HPDE6-E6E7 (cell line): Measurements from ENCODE around the gene CAP1.
"Not testable (repeated sequence)": the region's sequence is repeated elsewhere in the genome, so short reads cannot be mapped to it uniquely, and the experiment has no call there.

Source experiments
- DNase-seq: peaks from one replicate; pipeline ENCODE4 v3.0.0; 2011; ENCODE audit warnings: missing footprints; ENCODE audit errors: extremely low spot score

The CAP1 gene

DNA sequence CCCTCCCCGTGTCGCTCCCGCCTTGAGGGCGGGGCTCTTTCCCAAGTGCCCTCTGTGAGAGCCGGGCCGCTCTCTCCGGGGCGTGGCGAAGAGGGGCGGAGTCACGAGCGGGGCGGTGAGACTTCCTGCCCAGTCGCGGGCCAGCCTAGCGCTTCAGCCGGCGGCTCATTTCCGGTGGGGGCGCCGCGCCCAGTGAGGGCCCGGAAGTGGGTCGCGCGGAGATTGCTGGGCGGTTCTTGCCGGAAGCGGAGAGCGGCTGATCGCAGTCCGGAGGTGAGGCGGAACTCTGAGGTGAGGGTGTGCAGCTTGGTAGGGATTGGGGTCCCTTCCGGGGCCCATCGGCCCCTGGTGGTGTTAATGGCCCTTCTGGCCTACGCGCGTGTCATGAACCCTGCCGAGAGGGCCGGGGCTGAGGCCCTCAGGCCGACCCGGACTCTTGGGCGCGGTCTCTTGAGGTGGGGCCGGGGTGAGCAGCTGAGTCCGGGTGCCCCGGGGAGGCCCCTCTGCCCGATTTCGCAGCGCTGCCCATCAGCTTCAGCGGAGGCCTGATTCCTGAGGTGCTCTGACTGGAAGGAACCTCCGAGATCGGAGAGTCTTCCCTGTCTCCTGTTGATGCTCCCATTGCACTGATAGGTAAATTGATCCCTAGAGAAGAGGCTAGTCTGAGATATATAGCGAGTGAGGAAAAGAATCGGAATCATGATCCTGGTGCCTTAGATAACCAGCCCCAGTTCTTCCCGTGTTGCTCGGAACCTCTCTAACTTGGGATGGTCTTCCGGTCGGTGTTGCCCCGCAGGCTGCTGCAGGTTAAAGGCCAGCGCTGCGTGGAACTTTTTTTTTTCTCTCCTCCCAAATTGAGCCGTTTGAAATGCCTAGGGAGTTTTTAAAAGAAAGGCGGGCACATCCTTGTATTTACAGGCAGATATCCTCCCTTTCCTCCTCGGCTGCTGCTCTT, at the start of gene CAP1:
CAP1 (plus strand) TSS at position 219 of the 955 bp plus-strand sequence. CDS start 18,618 bp downstream, outside the sequence.
- DNase-seq, result peak; percentile 94

GRCh38 chr1:39992234-39992633, 48.3 kb upstream of the CAP1 start:
- DNase-seq, result no peak

DNA sequence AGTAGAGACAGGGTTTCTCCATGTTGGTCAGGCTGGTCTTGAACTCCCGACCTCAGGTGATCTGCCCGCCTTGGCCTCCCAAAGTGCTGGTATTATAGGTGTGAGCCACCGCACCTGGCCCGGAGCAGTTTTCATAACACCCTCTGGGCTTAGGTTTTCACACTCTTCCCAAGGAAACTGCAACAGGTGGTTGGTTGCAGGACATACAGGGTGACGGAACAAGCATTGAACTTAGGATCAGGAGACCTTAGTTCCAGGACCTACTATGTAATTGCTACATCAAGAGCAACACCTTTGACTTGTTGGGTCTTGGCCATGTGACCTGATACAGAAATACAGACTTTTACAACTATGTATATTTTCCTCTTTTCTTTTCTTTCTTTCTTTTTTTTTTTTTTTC, 47.6 kb upstream of the CAP1 start:
- DNase-seq, result no peak

DNA sequence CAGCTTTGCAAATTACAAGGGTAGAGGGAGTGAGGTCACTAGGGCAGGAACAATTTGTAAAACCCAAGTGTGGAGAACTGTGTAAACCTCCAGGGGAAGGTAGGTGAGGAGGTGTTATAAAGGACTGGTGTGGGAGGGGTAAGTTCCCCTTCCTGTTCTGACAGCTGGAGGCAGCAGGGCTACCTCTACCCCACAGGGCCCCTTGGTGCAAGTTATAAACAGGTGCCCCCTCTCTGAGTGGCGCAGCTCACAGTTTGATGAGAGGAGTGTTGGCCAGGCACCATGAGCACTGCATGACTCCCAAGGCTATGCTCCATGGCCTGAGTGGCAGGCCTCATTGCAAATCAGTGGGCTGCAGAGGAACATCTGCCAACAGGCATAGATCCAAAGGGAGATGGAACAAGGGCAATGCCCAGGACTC, 44.5 kb upstream of the CAP1 start:
- no peak for DNase-seq

GRCh38 chr1:39996396-39997004, 44.0 kb upstream of the CAP1 start:
- no peak for DNase-seq

- no peak for DNase-seq
These were observed 39.1 kb upstream of the CAP1 start for GRCh38 chr1:40001456-40001855.

DNA sequence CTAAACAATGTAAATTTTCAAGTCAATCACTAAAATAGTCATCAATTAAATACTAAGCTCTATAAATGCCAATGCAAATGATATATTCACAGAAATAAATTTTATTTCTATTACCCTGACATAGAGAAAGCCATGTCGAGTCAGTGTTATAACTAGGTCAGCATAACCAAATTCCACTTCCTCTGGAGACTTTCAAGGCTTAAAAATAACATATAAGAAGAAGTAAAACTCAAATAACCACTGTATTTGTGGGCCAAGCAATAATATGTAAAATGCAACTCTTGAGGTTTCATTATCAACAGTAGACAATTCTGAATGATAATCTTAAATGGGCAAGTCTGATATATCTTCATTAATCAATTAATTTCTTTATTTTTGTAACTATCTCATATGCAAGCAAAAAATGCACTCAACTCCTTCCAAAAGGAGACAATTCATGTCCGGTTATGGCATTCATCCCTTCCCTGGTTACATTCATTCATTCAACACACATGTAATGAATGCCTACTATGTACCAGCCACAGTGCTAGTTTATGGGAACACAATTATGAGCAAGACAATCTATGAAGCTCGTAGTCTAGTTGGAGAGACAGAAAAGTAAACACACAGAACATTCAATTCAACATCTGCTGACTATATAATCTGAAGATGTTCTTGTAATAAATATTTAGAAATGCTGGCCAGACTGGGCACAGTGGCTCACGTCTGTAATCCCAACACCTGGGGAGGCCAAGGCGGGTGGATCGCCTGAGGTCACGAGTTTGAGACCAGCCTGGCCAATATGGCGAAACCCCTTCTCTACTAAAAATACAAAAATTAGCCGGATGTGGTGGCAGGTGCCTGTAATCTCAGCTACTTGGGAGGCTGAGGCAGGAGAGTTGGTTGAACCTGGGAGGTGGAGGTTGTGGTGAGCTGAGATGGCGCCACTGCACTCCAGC, 37.1 kb upstream of the CAP1 start:
- DNase-seq, result no peak

DNA sequence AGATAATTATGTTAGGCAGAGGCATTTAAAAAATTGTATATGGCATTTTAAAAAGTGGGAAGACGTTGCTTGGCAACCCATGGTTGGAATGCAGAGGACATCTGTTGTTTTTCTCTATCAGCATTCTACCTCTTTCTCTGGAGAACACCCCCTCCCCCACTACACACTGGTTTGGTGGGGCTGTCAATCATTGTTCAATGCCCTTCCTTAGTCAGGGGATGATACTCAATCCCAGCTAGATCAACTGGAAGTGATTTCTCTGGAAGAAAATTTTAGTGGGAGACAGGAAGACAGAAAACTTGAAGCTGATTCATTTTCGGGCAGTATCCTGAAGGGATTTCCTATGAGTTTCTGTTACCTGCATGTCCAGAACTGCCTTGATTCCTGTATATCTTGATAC, 35.7 kb upstream of the CAP1 start:
- DNase-seq, result peak; percentile 34

DNA sequence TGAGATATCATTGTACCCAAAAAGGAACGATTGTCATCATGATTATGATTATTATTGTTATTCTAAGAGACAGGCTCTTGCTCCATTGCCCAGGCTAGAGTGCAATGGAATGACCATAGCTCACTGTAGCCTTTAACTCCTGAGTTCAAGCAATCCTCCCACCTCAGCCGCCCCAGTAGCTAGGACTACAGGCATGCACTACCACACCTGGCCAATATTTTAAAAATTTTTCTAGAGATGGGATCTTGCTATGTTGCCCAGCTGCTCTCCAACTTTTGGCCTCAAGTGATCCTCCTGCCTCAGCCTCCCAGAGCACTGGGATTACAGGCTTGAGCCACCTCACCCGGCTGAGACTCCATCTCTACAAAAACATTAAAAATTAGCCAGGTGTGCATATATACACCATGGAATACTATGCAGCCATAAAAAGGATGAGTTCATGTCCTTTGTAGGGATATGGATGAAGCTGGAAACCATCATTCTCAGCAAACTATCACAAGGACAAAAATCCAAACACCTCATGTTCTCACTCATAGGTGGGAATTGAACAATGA, 33.0 kb upstream of the CAP1 start:
- not testable (repeated sequence) for DNase-seq

- no peak for DNase-seq
These were observed 29.3 kb upstream of the CAP1 start for GRCh38 chr1:40011198-40011597.

- DNase-seq, result no peak
These were observed 26.2 kb upstream of the CAP1 start for GRCh38 chr1:40014253-40014706.

DNA sequence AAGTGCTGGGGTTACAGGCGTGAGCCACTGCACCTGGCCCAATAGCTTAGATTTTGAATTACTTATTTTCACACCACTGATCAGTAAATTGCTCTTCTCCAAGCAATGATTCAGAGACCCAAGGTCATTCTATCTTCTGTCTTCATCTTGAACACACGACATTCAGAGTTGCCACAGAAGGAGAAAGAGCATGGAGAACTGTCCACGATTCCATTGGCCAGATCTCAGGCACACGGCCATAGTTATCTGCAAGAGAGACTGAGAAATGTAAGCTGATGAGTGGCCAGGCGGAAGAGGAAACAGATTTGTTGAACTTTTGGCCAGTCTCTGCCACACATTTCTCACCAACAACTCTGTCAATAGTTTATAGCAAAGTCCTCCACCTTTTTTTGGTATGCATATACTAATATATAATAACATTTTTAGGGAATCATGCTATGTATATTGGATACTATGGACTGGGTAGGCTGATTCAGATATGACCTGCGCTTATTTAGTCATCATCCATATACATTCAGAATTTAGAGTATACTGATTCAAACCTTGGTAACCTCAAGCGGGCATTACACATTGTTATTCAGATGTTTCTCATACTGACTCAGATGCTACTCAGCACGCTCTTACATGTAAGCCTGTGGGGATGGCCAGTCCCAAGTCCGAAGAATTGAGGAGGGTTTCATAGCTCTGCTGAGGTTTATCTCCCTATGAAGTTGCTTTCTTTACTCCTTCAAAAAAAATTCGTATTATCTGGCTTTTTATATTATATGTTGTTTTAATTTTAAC, 25.5 kb upstream of the CAP1 start:
- peak; percentile 93 for DNase-seq

GRCh38 chr1:40017951-40018575, 22.5 kb upstream of the CAP1 start:
- DNase-seq, result no peak

DNA sequence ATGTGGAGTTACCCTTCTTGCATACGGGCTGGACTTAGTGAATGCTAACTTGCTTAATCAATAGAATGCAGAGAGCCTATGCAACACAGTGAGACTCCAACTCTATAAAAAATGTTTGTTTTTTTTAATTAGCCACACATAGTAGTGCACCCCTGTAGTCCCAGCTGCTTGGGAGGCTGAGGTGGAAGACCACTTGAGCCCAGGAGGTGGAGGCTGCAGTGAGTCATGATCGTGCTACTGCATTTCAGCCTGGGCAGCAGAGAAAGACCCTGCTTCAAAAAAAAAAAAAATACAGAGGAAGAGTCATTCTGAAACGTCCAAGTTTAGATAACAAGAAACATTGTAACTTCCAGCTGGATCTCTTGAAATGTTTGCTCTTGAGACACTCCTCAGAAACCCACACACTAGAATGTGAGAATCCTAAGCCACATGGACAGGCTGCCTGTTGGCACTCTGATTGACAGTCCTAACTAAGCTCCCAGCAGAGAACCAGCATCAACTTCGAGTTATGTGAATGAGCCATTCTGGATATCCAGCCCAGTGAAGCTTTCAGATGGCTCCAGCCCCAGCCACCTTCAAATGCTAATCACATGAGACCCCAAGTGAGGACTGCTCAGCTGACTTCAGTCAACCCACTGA, 20.0 kb upstream of the CAP1 start:
- DNase-seq, result no peak

- DNase-seq, result no peak
These were observed 17.1 kb upstream of the CAP1 start for GRCh38 chr1:40023379-40023944.

- DNase-seq, result no peak
These were observed 15.9 kb upstream of the CAP1 start for GRCh38 chr1:40024671-40025070.

DNA sequence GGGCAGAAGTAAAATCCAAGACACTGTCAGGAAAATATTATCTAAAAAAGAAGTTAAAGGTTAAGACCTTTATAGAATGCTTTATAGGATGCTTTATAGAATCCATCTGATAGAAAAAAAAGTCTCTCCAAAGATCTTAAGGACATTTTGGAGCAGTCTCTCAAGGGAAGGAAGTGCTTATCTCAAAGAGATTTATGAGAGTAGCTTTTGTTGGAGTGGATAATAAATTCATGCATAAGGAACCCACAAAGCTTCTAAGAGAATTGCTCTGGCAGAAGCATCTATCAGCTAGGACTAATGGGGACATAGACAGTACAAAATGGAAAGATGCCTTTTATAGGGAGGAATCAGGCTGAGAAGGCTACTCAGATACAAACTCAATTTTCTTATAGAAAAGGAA, 12.9 kb upstream of the CAP1 start:
- no peak for DNase-seq

- no peak for DNase-seq
These were observed 10.9 kb upstream of the CAP1 start for GRCh38 chr1:40029608-40030007.

GRCh38 chr1:40030528-40031135, 9.9 kb upstream of the CAP1 start:
- DNase-seq, result no peak
